Adrenal gland (tissue), 12 donors: ENCODE results near the gene SIGLEC12. TPM values are rescaled to one million over a fixed set of nuclear protein-coding genes. Genes with fewer than 3 reads are reported as not detected.

Source experiments
- DNase-seq, 7 donors: peaks; one replicate each; pipeline ENCODE4 v3.0.0-alpha.2; 2019 to 2020
- H3K27ac ChIP-seq, 5 donors: fragments of 200-600 bp; sonication (generic) in 4 of 5; 1 replicate in 3 of 5; 2 replicates in 2 of 5; pipeline versions ENCODE4 v1.5.1 to v1.8.0; 2016 to 2020; ENCODE audit warnings: mild to moderate bottlenecking in 1 of 5
- H3K27me3 ChIP-seq: fragments of 200-600 bp; 2 replicates; pipeline ENCODE4 v1.8.0; 2021
- H3K36me3 ChIP-seq, 2 donors: fragments of 200-600 bp; replicated peaks in 1 of 2; 1 replicate in 1 of 2; 2 replicates in 1 of 2; pipeline versions ENCODE4 v1.5.1 to v1.8.0; 2018 to 2022
- H3K4me1 ChIP-seq, 2 donors: fragments of 200-600 bp; replicated peaks in 1 of 2; 1 replicate in 1 of 2; 2 replicates in 1 of 2; pipeline versions ENCODE4 v1.5.1 to v1.8.0; 2018 to 2021
- H3K4me3 ChIP-seq, 4 donors: fragments of 200-600 bp; sonication (generic) in 3 of 4; one replicate each; pipeline ENCODE4 v1.5.1; 2016 to 2018
- H3K9me3 ChIP-seq, 3 donors: fragments of 200-600 bp; sonication (generic) in 1 of 3; replicated peaks in 1 of 3; 1 replicate in 2 of 3; 2 replicates in 1 of 3; pipeline versions ENCODE4 v1.5.1 to v1.8.0; 2016 to 2021
- POLR2A ChIP-seq, 2 donors: fragments of 450-650 bp; IDR thresholded peaks; one replicate each; pipeline ENCODE4 v1.6.1; 2017; ENCODE audit warnings: antibody characterized with exemption in 2 of 2, mild to moderate bottlenecking in 2 of 2, moderate library complexity in 1 of 2
- WGBS, 4 donors: extraction: QIAGEN DNeasy Blood & Tissue Kit in 2 of 4; methylation state at CpG; one replicate each; pipeline versions ENCODE4 v1.1.5 to v1.1.7; 2013 to 2017; 5-methylcytosine and 5-hydroxymethylcytosine counted together
- intact Hi-C, 2 donors: fragments of 100-400 bp; cut with DNase I; formaldehyde crosslinking; loops; one replicate each; pipeline versions ENCODE4 v1.14.1 to v1.15.0; 2022 to 2023
- polyA plus RNA-seq, 3 donors: library from polyadenylated mRNA; stranded (reverse); fragments of 200-250 nt in 2 of 3; fragments of 350-450 nt in 1 of 3; fragmentation: Illumina TruSeq in 1 of 3; extraction: RNeasy Lipid Tissue Mini Kit (QIAGEN cat#74804) in 1 of 3; gene quantifications; one replicate each; pipeline ENCODE4 v1.2.3, GENCODE V29; 2013 to 2014
- total RNA-seq, 9 donors: library from RNA; depleted of rRNA in 4 of 9; stranded (reverse); fragments of >200 nt in 4 of 9; fragments of 120-200 nt in 1 of 9; fragmentation: NEBNext Ultra II Directional in 1 of 9; extraction: Animal tissue kit (Norgen Biotek cat#: 25700) in 1 of 9; gene quantifications; one replicate each; pipeline versions ENCODE4 v1.1.0 to v1.2.4, GENCODE V29; 2013 to 2023
- TF ChIP-seq, protein P1 (sequence below), 6 experiments: fragments of 450-650 bp in 4 of 6; fragments of 200-600 bp in 2 of 6; sonication (generic) in 1 of 6; IDR thresholded peaks; 1 replicate in 5 of 6; 2 replicates in 1 of 6; pipeline versions ENCODE4 v1.5.1 to v1.8.0; 2016 to 2021; ENCODE audit warnings: antibody characterized with exemption in 6 of 6, mild to moderate bottlenecking in 2 of 6, moderate library complexity in 1 of 6
- donor health status: healthy with polysubstance abuse.
- donor health status: Bipolar disorder and iron deficiency.
- donor health status: DM: yes; HTN: yes; CAD: no.
- donor health status: DM: no; HTN: no; CAD: no.
- donor health status: DM: no; HTN: no; CAD: no.
- donor health status: DM: yes; HTN: yes; CAD: no.

The SIGLEC12 gene
- total and polyA plus RNA-seq, 12 donors, result 0.30 to 3.1 (median 0.82) TPM; not detected in 2

DNA sequence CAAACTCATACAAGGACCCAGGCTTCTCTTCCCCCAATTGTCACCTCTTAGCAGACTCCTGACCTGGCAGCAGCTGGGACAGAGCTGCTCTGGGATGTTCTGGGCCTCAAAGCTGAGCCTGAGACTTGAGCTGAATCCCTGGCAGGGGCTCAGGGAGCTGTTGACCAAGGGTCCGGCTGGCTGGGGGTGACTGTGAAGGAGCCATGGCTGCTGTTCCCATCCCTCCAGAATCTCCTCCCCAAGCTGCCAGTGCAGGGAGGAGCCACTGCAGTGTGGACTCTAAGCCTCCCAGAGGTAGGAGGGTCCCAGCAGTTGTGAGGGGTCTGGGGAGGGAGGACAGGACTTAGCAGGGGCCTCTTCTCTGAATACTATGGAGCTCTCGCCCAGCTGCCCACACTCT is 27.7 kb upstream of the SIGLEC12 start:
- DNase-seq, result no peak
- no peaks in the 10 kb centered on the region for H3K27me3 ChIP-seq
- intact Hi-C loops, result no loop called here
- no peak overlapping the region for H3K27ac ChIP-seq
- no peak for TF ChIP-seq POLR2A (IDR thresholded peaks at IDR 0.05)
- TF ChIP-seq, protein P1, sequence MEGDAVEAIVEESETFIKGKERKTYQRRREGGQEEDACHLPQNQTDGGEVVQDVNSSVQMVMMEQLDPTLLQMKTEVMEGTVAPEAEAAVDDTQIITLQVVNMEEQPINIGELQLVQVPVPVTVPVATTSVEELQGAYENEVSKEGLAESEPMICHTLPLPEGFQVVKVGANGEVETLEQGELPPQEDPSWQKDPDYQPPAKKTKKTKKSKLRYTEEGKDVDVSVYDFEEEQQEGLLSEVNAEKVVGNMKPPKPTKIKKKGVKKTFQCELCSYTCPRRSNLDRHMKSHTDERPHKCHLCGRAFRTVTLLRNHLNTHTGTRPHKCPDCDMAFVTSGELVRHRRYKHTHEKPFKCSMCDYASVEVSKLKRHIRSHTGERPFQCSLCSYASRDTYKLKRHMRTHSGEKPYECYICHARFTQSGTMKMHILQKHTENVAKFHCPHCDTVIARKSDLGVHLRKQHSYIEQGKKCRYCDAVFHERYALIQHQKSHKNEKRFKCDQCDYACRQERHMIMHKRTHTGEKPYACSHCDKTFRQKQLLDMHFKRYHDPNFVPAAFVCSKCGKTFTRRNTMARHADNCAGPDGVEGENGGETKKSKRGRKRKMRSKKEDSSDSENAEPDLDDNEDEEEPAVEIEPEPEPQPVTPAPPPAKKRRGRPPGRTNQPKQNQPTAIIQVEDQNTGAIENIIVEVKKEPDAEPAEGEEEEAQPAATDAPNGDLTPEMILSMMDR (IDR thresholded peaks at IDR 0.05), result no peak
- H3K4me3 ChIP-seq, result no peak overlapping the region
- WGBS, 4 donors, result 74 to 79% (median 76%) methylated on average over 2 of the region's 2 CpGs; no CpG with 5 or more reads in 1 of the 4 donors
- no peaks in the 10 kb centered on the region for H3K4me1 ChIP-seq
- H3K9me3 ChIP-seq, result no peaks in the 10 kb centered on the region
- no peaks in the 10 kb centered on the region for H3K36me3 ChIP-seq

DNA sequence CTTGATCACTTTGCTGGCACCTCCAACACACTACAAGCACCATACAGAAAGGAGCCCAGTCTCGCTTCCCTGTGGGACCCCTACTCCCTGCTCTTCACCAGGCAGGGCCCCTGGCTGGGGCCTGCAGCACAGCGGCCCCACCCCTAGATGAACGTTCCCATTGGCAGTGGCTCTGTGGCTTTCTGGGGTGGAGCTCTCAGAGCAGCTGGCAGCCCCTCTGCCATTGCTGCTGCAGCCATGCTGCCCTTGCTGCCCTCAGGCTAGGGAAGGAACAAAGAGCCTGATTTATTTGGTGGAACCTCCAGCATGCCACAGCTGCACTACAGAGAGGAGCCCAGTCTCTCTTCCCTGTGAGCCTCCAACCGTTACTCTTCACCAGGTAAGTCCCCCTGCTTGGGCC is 24.1 kb upstream of the SIGLEC12 start:
- no peak overlapping the region for H3K4me3 ChIP-seq
- 41 to 77% (median 45%) methylated on average over 2 to 4 of the region's 4 CpGs for WGBS, 4 donors
- peaks cover 3% of the 10 kb centered on the region for H3K27me3 ChIP-seq
- no peak for DNase-seq
- no peak overlapping the region for H3K27ac ChIP-seq
- TF ChIP-seq POLR2A (IDR thresholded peaks at IDR 0.05), result no peak
- TF ChIP-seq, protein P1 (IDR thresholded peaks at IDR 0.05), result no peak
- no peaks in the 10 kb centered on the region for H3K36me3 ChIP-seq
- H3K9me3 ChIP-seq, result no peaks in the 10 kb centered on the region
- no peaks in the 10 kb centered on the region for H3K4me1 ChIP-seq
- intact Hi-C loops, result no loop called here

DNA sequence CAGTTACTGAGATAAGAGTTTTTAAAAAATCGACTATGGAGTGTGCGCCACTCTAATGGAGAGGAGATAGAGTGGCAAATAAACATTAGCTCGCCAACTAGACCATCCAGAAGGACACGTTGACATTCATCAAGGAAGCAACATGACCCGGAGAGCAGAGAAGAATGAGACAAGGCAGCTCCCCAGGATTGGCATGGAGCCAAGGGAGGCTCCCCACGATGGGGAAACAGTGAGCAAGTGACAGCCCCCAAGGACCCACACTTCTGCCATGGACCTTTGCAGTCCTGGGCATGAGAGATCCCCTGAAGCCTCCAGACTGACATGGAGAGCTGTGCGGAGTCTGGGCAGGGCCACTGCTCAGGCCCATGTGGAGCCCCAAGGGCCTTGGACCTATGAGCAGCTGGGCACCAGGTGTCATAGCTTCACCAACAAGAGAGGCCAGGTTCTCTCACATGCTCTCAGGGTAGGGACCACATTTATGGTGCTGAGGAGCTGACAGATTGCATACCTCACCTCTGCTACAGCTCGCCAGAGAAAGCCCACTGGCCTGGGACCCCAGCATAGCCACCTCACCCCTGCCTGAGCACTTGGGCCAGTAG is 23.2 kb upstream of the SIGLEC12 start:
- 54 to 72% (median 67%) methylated on average over 7 to 8 of the region's 8 CpGs for WGBS, 4 donors

DNA sequence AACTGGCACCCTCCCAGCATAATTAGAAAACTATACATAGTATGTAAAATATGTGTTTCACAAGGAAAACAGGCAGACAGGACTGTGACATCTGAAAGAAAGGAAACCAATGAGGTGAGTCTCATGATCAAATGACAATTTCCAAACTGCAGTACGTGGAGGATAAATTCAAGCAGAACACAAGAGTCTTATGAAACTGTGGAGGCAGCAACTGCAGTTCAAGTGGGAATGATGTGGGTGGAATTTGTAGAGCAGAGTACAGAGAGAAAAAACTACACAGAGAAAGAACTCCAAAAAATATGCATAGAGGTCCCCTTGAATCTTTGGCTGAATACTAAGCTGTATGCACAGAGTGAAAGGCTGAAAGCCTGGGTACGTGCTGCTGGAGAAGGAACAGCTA is 20.2 kb upstream of the SIGLEC12 start:
- no peak for DNase-seq
- intact Hi-C loops, result no loop called here
- Histone ChIP-seq H3K36me3 (no peaks in the 10 kb centered on the region), H3K27me3 (peaks cover 11% of the 10 kb centered on the region), H3K9me3 (peaks cover 0 to 5% (median 0%) of the 10 kb centered on the region in 3 donors), H3K27ac (no peak overlapping the region), H3K4me3 (no peak overlapping the region), H3K4me1 (no peaks in the 10 kb centered on the region)
- no peak for TF ChIP-seq POLR2A (IDR thresholded peaks at IDR 0.05)
- TF ChIP-seq, protein P1 (IDR thresholded peaks at IDR 0.05), result no peak
- 40 to 55% (median 45%) methylated on average over 2 of the region's 2 CpGs for WGBS, 4 donors

More for the DNA sequence above, 23.2 kb upstream of the SIGLEC12 start:
- no peaks in the 10 kb centered on the region for H3K9me3 ChIP-seq
- no peak overlapping the region for H3K27ac ChIP-seq
- H3K36me3 ChIP-seq, result no peaks in the 10 kb centered on the region
- H3K4me1 ChIP-seq, result no peaks in the 10 kb centered on the region
- intact Hi-C loops, result no loop called here
- DNase-seq, result no peak
- TF ChIP-seq, protein P1 (IDR thresholded peaks at IDR 0.05), result no peak
- no peak for TF ChIP-seq POLR2A (IDR thresholded peaks at IDR 0.05)
- peaks cover 3% of the 10 kb centered on the region for H3K27me3 ChIP-seq
- H3K4me3 ChIP-seq, result no peak overlapping the region
